ENCODE results near the gene NFATC4. TPM values are rescaled to one million over a fixed set of nuclear protein-coding genes. Genes with fewer than 3 reads are reported as not detected.

Gene NFATC4
- total RNA-seq, 2 experiments from 2014 or later, result not detected

DNA sequence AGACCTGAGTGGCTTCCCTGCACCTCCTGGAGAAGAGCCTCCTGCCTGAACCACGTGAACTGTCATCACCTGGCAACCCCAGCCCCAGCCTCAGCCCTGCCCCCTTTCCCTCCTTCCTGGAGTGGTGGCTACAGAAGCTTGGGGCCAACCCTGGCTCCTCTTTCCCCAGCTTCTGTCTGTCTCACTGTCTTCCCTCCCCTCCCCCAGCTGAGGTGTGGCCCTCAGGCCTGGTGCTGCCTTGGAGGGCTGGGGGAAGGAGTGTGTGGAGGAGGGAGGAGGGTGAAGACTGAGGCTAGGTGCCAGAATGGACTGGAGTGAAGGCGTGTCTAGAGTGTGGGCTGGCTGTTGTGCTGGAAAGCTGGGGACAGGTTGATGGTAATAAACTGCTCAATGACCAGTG lies 9.7 kb downstream of the NFATC4 start:
- Mint-ChIP-seq H3K36me3 (ENCODE audit: low read depth) (no peaks in the 10 kb centered on the region), H3K4me3 (no peak overlapping the region), H3K27ac (no peak overlapping the region), H3K9me3 (no peaks in the 10 kb centered on the region), H3K4me1 (ENCODE audit: low read depth) (no peaks in the 10 kb centered on the region), H3K27me3 (no peaks in the 10 kb centered on the region)
- Histone ChIP-seq H3K4me1 (ENCODE audit: insufficient read depth, low read length) (no peaks in the 10 kb centered on the region), H3K36me3 (ENCODE audit: insufficient read depth, low read length) (no peaks in the 10 kb centered on the region), H3K4me3 (ENCODE audit: low read length) (no peak overlapping the region), H3K27me3 (ENCODE audit: control insufficient read depth in 1 of 2, insufficient read depth in 2 of 2, low read length in 2 of 2) (peaks cover 3 to 4% of the 10 kb centered on the region in 2 experiments), H3K27ac (ENCODE audit: low read depth in 1 of 2, low read length in 2 of 2) (no peak overlapping the region), H3K9me3 (ENCODE audit: control insufficient read depth in 1 of 2, insufficient read depth in 1 of 2, low read length in 2 of 2) (no peaks in the 10 kb centered on the region)
- DNase-seq, result no peak
- TF ChIP-seq, protein P1, sequence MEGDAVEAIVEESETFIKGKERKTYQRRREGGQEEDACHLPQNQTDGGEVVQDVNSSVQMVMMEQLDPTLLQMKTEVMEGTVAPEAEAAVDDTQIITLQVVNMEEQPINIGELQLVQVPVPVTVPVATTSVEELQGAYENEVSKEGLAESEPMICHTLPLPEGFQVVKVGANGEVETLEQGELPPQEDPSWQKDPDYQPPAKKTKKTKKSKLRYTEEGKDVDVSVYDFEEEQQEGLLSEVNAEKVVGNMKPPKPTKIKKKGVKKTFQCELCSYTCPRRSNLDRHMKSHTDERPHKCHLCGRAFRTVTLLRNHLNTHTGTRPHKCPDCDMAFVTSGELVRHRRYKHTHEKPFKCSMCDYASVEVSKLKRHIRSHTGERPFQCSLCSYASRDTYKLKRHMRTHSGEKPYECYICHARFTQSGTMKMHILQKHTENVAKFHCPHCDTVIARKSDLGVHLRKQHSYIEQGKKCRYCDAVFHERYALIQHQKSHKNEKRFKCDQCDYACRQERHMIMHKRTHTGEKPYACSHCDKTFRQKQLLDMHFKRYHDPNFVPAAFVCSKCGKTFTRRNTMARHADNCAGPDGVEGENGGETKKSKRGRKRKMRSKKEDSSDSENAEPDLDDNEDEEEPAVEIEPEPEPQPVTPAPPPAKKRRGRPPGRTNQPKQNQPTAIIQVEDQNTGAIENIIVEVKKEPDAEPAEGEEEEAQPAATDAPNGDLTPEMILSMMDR (IDR thresholded peaks at IDR 0.05), result no peak
- ChIA-PET POLR2A (interaction anchor here (1.9 kb wide), 1 partner anchor 53 kb away, joined by 5 read pairs; no protein-coding TSS in a partner anchor), CTCF (no interaction called here)
- ATAC-seq (ENCODE audit: poor library complexity), result no peak
- intact Hi-C loops (cut with DNase I, micrococcal nuclease), result no loop called here

DNA sequence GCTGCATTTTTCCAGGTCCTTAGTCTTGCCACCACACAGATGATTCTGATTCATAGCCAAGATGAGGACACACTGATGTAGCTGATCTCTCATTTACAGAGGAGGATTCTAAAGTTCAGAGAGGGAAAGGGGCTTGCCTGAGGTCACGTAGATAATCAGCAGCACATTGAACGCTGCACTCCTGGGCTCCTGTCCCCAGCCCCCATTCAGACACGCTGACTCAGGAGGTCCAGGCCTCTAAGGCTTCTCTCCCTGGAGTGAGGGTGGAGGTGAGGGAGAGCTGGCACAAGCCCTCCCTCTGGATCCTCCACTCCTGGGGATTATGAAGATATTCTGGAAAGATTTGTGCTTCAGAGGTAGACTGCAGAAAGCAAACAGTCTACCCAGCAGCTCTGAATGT lies 10.3 kb downstream of the NFATC4 start:
- Mint-ChIP-seq H3K9me3 (no peaks in the 10 kb centered on the region), H3K36me3 (ENCODE audit: low read depth) (no peaks in the 10 kb centered on the region), H3K27ac (no peak overlapping the region), H3K4me3 (no peak overlapping the region), H3K4me1 (ENCODE audit: low read depth) (no peaks in the 10 kb centered on the region), H3K27me3 (no peaks in the 10 kb centered on the region)
- no peaks in the 10 kb centered on the region for H3K36me3 ChIP-seq (ENCODE audit: insufficient read depth, low read length)
- POLR2A ChIA-PET, result interaction anchor here (1.9 kb wide), 1 partner anchor 52 kb away, joined by 5 read pairs; no protein-coding TSS in a partner anchor
- peaks cover under 1 to 3% of the 10 kb centered on the region in 2 experiments for H3K27me3 ChIP-seq (ENCODE audit: control insufficient read depth in 1 of 2, insufficient read depth in 2 of 2, low read length in 2 of 2)
- no peak overlapping the region for H3K27ac ChIP-seq (ENCODE audit: low read depth in 1 of 2, low read length in 2 of 2)
- no peak overlapping the region for H3K4me3 ChIP-seq (ENCODE audit: low read length)
- intact Hi-C loops (cut with DNase I, micrococcal nuclease), result no loop called here
- no peaks in the 10 kb centered on the region for H3K9me3 ChIP-seq (ENCODE audit: control insufficient read depth in 1 of 2, insufficient read depth in 1 of 2, low read length in 2 of 2)
- CTCF ChIA-PET, result no interaction called here
- no peaks in the 10 kb centered on the region for H3K4me1 ChIP-seq (ENCODE audit: insufficient read depth, low read length)
- ATAC-seq (ENCODE audit: poor library complexity) (no peak), DNase-seq (no peak)
- TF ChIP-seq, protein P1 (IDR thresholded peaks at IDR 0.05), result no peak

DNA sequence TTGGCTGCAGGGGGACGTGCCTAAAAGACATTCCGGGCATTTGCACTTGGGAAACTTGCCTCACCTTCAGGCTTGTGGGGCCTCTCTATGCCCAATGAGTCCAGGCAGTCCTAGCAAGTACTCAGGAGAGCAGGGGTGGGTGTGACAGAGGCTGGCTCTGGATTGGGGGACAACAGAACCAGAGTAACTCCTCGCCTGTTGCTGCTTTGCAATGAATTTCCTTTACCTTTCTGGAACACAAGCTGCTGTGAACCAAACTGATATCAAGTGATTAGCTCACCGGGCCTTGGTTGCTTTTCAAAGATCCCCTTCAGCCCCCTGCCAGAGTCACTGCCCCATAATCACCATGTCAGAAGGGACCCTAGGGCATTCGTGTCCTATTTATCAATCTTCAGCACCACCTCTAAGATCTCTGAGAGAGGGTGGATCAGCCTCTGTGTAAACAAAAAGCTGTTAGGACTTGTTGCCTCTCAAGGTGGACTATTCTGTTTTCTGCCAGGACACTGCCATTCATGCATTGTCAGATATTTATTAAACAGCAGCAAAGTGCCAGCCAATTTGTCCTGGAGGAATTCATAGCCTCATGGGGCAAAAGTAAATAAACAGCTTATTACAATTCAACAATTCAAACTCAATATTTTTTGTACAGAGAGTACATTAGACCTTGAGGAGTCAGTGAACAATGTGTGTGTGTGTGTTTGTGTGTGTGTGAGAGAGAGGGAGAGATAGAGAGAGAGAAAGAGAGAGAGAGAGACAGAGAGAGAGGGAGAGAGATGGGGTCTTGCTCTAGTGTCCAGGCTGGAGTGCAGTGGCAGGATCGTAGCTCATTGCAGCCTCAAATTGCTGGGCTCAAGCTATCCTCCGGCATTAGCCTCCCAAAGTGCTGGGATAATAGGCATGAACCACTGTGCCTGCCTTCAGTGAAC lies 11.3 kb downstream of the NFATC4 start:
- Mint-ChIP-seq H3K36me3 (ENCODE audit: low read depth) (no peaks in the 10 kb centered on the region), H3K27ac (no peak overlapping the region), H3K27me3 (no peaks in the 10 kb centered on the region), H3K4me3 (no peak overlapping the region), H3K4me1 (ENCODE audit: low read depth) (no peaks in the 10 kb centered on the region), H3K9me3 (no peaks in the 10 kb centered on the region)
- intact Hi-C loops (cut with DNase I, micrococcal nuclease), result no loop called here
- no peak overlapping the region for H3K4me3 ChIP-seq (ENCODE audit: low read length)
- H3K9me3 ChIP-seq (ENCODE audit: control insufficient read depth in 1 of 2, insufficient read depth in 1 of 2, low read length in 2 of 2), result no peaks in the 10 kb centered on the region
- no peaks in the 10 kb centered on the region for H3K4me1 ChIP-seq (ENCODE audit: insufficient read depth, low read length)
- DNase-seq (no peak), ATAC-seq (ENCODE audit: poor library complexity) (no peak)
- no peak overlapping the region for H3K27ac ChIP-seq (ENCODE audit: low read depth in 1 of 2, low read length in 2 of 2)
- POLR2A ChIA-PET, result interaction anchor here (1.9 kb wide), 1 partner anchor 51 kb away, joined by 5 read pairs; no protein-coding TSS in a partner anchor
- CTCF ChIA-PET, result no interaction called here
- H3K27me3 ChIP-seq (ENCODE audit: control insufficient read depth in 1 of 2, insufficient read depth in 2 of 2, low read length in 2 of 2), result no peaks in the 10 kb centered on the region
- no peaks in the 10 kb centered on the region for H3K36me3 ChIP-seq (ENCODE audit: insufficient read depth, low read length)
- TF ChIP-seq, protein P1 (IDR thresholded peaks at IDR 0.05), result no peak

All from CD4-positive, alpha-beta T cell (primary cell).